HCT116 (cell line): ENCODE data around the gene KDM4D.

Experiments
- CBX3 ChIP-seq: IDR thresholded peaks from 2 replicates; pipeline ENCODE4 v1.6.1; 2012; ENCODE audit warnings: low read depth
- CTCF ChIP-seq, 3 experiments: fragments of 200-600 bp in 1 of 3; sonication (generic) in 1 of 3; IDR thresholded peaks in 2 of 3; conservative IDR thresholded peaks in 1 of 3; 2 replicates each; pipeline ENCODE4 v1.5.1; 2012 to 2017; ENCODE audit warnings: low read depth in 2 of 3, low read length in 2 of 3, antibody characterized with exemption in 1 of 3, borderline replicate concordance in 1 of 3, control low read depth in 1 of 3, mild to moderate bottlenecking in 1 of 3, mixed read lengths in 1 of 3, mixed run types in 1 of 3, moderate library complexity in 1 of 3; ENCODE audit not compliant: insufficient read depth in 1 of 3
- EZH2 ChIP-seq: fragments of 200-600 bp; sonication (generic); IDR thresholded peaks from 2 replicates; pipeline ENCODE4 v1.6.1; 2017; ENCODE audit warnings: antibody characterized with exemption, mixed run types
- JUND ChIP-seq: IDR thresholded peaks from 2 replicates; pipeline ENCODE4 v1.6.1; 2012
- POLR2A ChIP-seq: IDR thresholded peaks from 2 replicates; pipeline ENCODE4 v1.7.0; 2011; ENCODE audit warnings: borderline replicate concordance; ENCODE audit not compliant: insufficient read depth, insufficient read length; ENCODE audit errors: extremely low read depth
- POLR2AphosphoS5 ChIP-seq: IDR thresholded peaks from 2 replicates; pipeline ENCODE4 v1.6.1; 2011; ENCODE audit warnings: mild to moderate bottlenecking, low read depth, low read length, moderate library complexity
- SP1 ChIP-seq: IDR thresholded peaks from 2 replicates; pipeline ENCODE4 v1.6.1; 2012; ENCODE audit warnings: low read depth
- TF ChIP-seq, protein P1 (sequence below): IDR thresholded peaks from 2 replicates; pipeline ENCODE4 v1.6.1; 2012; ENCODE audit warnings: low read depth

- TF ChIP-seq CTCF (IDR thresholded peaks at IDR 0.05 in 2 of 3, conservative IDR thresholded peaks at IDR 0.05 in 1 of 3; ENCODE audit: borderline replicate concordance in 1 of 3, insufficient read depth in 1 of 3, low read depth in 2 of 3, low read length in 2 of 3) (no peak), EZH2 (no peak), POLR2A (no peak), SP1 (no peak), POLR2AphosphoS5 (no peak), JUND (no peak), CBX3 (no peak)
- TF ChIP-seq, protein P1, sequence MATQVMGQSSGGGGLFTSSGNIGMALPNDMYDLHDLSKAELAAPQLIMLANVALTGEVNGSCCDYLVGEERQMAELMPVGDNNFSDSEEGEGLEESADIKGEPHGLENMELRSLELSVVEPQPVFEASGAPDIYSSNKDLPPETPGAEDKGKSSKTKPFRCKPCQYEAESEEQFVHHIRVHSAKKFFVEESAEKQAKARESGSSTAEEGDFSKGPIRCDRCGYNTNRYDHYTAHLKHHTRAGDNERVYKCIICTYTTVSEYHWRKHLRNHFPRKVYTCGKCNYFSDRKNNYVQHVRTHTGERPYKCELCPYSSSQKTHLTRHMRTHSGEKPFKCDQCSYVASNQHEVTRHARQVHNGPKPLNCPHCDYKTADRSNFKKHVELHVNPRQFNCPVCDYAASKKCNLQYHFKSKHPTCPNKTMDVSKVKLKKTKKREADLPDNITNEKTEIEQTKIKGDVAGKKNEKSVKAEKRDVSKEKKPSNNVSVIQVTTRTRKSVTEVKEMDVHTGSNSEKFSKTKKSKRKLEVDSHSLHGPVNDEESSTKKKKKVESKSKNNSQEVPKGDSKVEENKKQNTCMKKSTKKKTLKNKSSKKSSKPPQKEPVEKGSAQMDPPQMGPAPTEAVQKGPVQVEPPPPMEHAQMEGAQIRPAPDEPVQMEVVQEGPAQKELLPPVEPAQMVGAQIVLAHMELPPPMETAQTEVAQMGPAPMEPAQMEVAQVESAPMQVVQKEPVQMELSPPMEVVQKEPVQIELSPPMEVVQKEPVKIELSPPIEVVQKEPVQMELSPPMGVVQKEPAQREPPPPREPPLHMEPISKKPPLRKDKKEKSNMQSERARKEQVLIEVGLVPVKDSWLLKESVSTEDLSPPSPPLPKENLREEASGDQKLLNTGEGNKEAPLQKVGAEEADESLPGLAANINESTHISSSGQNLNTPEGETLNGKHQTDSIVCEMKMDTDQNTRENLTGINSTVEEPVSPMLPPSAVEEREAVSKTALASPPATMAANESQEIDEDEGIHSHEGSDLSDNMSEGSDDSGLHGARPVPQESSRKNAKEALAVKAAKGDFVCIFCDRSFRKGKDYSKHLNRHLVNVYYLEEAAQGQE, result no peak
Measured at GRCh38 chr11:95003716-95004115, 30.2 kb downstream of the KDM4D start.
